Psoas muscle (tissue), 8 donors: ENCODE measurements around the gene KLHDC1. TPM values are rescaled to one million over a fixed set of nuclear protein-coding genes. Genes with fewer than 3 reads are reported as not detected.
A peak's percentile ranks its signal among the peaks of the same experiment; 100 is the strongest.

Experiments
- ATAC-seq, 4 donors: fragments of 200-7000 bp; cut with Tn5 transposase; one replicate each; pipeline ENCODE4 v1.9.1; 2020; ENCODE audit warnings: moderate library complexity in 3 of 4, mild to moderate bottlenecking in 2 of 4
- DNase-seq, 2 donors: peaks; one replicate each; pipeline ENCODE4 v3.0.0-alpha.2; 2020
- H3K27ac ChIP-seq: fragments of 200-600 bp; one replicate; pipeline ENCODE4 v1.8.0; 2022
- H3K27me3 ChIP-seq, 3 donors: fragments of 200-600 bp in 1 of 3; one replicate each; pipeline versions ENCODE4 v1.6.1 to v1.8.0; 2013 to 2022; ENCODE audit warnings: low read length in 2 of 3, mild to moderate bottlenecking in 2 of 3, moderate library complexity in 1 of 3; ENCODE audit not compliant: insufficient read depth in 3 of 3
- H3K36me3 ChIP-seq, 2 donors: fragments of 200-600 bp in 1 of 2; one replicate each; pipeline versions ENCODE4 v1.6.1 to v1.8.0; 2013 to 2022; ENCODE audit warnings: low read depth in 1 of 2, mild to moderate bottlenecking in 1 of 2, moderate library complexity in 1 of 2; ENCODE audit not compliant: insufficient read depth in 1 of 2
- H3K4me1 ChIP-seq: fragments of 200-600 bp; one replicate; pipeline ENCODE4 v1.8.0; 2022
- H3K4me3 ChIP-seq: fragments of 200-600 bp; one replicate; pipeline ENCODE4 v1.8.0; 2022; ENCODE audit warnings: mild to moderate bottlenecking
- H3K9me3 ChIP-seq: fragments of 200-600 bp; one replicate; pipeline ENCODE4 v1.8.0; 2022
- WGBS, 3 donors: extraction: QIAGEN DNeasy Blood & Tissue Kit; methylation state at CpG; one replicate each; pipeline versions ENCODE4 v1.1.6 to v1.1.7; 2013; 5-methylcytosine and 5-hydroxymethylcytosine counted together
- intact Hi-C, 2 donors: fragments of 100-400 bp; cut with DNase I; formaldehyde crosslinking; loops; one replicate each; pipeline versions ENCODE4 v1.11.0 to v1.14.2; 2022
- polyA plus RNA-seq, 3 donors: library from polyadenylated mRNA; stranded (reverse); fragments of 200-250 nt; gene quantifications; one replicate each; pipeline ENCODE4 v1.2.3, GENCODE V29; 2013
- total RNA-seq, 4 donors: library from RNA; stranded (reverse); fragmentation: NEBNext Ultra II Directional in 2 of 4; extraction: Animal tissue kit (Norgen Biotek cat#: 25700) in 2 of 4; gene quantifications; one replicate each; pipeline versions ENCODE4 v1.2.1 to v1.2.4, GENCODE V29; 2021 to 2023
- TF ChIP-seq, protein P1 (sequence below): fragments of 200-600 bp; IDR thresholded peaks from one replicate; pipeline ENCODE4 v1.8.0; 2022; ENCODE audit warnings: antibody characterized with exemption
- donor health status: healthy with polysubstance abuse.
- donor health status: DM: no; HTN: no; CAD: no; lungs with moderate emphysema.
- donor health status: Bipolar disorder and iron deficiency.
- donor health status: healthy.
- donor health status: DM: yes; HTN: yes; CAD: no.
- donor health status: DM: no; HTN: no; CAD: no.
- donor health status: DM: no; HTN: no; CAD: no.
- donor health status: DM: yes; HTN: yes; CAD: no.

KLHDC1 gene
- total and polyA plus RNA-seq, 7 donors = 1.0 to 7.6 (median 5.3) TPM

GRCh38 chr14:49686425-49686824 lies 6.5 kb upstream of the KLHDC1 start:
- 84 to 88% (median 84%) methylated on average over 4 of the region's 4 CpGs for WGBS, 3 donors
- Histone ChIP-seq H3K36me3 (no peaks in the 10 kb centered on the region), H3K27me3 (no peaks in the 10 kb centered on the region), H3K4me1 (no peaks in the 10 kb centered on the region), H3K27ac (no peak overlapping the region), H3K4me3 (no peak overlapping the region), H3K9me3 (no peaks in the 10 kb centered on the region)
- ATAC-seq = no peak
- no peak for DNase-seq
- TF ChIP-seq, protein P1, sequence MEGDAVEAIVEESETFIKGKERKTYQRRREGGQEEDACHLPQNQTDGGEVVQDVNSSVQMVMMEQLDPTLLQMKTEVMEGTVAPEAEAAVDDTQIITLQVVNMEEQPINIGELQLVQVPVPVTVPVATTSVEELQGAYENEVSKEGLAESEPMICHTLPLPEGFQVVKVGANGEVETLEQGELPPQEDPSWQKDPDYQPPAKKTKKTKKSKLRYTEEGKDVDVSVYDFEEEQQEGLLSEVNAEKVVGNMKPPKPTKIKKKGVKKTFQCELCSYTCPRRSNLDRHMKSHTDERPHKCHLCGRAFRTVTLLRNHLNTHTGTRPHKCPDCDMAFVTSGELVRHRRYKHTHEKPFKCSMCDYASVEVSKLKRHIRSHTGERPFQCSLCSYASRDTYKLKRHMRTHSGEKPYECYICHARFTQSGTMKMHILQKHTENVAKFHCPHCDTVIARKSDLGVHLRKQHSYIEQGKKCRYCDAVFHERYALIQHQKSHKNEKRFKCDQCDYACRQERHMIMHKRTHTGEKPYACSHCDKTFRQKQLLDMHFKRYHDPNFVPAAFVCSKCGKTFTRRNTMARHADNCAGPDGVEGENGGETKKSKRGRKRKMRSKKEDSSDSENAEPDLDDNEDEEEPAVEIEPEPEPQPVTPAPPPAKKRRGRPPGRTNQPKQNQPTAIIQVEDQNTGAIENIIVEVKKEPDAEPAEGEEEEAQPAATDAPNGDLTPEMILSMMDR = no peak
- intact Hi-C loops = loop anchor here in 1 of 2 donors (5.0 kb wide), 1 partner anchor 224 kb away; no protein-coding TSS in a partner anchor

DNA sequence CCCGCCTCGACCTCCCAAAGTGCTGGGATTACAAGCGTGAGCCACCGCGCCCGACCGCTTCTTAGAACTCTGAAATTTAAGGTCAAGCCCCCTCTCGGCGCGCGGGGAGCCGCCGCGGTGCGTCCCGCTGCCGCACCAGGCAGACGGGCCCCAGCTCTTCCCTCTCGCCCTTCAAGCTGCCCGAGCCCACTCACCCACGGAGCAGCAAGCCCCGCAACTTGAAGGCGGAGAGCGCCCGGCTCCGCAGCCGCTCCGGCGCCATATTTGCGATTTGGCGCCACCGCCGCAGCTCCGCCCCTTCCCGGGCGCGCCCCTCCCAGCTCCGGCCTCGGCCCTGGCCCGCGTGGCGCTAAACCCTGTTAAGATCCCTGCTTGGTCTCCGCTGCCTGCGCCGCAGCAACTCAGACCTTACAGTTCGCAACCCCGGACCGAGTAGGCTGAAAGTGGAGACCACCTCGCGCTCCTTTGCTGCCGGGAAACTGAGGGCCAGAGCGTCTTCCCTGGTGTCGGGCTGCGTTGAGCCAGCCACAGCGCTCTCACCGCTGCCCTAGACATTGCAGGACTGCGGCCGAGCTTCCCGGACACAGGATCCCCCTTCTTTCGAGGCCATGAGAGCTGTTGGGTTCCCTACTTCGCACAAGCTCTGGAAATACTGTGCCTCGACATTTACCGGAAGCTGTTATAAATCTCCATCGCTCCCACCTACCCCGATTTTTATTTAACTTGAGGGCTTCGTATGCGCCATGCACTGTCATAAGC lies 4.8 kb upstream of the KLHDC1 start, which contains the start of gene POLE2:
Gene POLE2 (minus strand): TSS at position 273 of the 759 bp plus-strand sequence. CDS start 11 bp downstream, at position 262.
- intact Hi-C loops = loop anchor here in 1 of 2 donors (5.0 kb wide), 1 partner anchor 226 kb away; no protein-coding TSS in a partner anchor
- no peaks in the 10 kb centered on the region for H3K9me3 ChIP-seq
- TF ChIP-seq, protein P1 = no peak
- ATAC-seq (peak; percentile 85 to 88 (median 86)), DNase-seq (peak; percentile 78 to 87)
- H3K27me3 ChIP-seq = no peaks in the 10 kb centered on the region
- WGBS, 3 donors = 4 to 5% (median 4%) methylated on average over 58 to 67 of the region's 67 CpGs
- no peaks in the 10 kb centered on the region for H3K36me3 ChIP-seq
- H3K4me1 ChIP-seq = no peaks in the 10 kb centered on the region
- peak within 1 kb of the TSS; percentile 70 for H3K4me3 ChIP-seq
- peak within 1 kb of the TSS; percentile 86 for H3K27ac ChIP-seq

DNA sequence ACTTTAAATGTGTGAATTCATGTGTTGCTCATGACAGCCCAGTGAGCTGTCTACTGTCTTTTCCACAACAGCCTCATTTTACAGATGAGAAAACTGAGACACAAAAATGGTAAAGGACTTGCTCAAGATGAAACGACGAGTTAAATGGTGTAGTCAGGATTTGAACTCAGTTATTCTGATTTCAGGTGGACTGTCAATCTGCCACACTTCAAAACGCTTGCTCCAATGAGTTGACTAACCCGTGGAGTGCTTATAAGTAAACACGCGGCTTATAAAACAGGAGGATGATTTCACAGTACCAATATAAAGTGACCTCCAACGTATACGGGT lies 4.3 kb upstream of the KLHDC1 start:
- no peaks in the 10 kb centered on the region for H3K27me3 ChIP-seq
- H3K9me3 ChIP-seq = no peaks in the 10 kb centered on the region
- H3K27ac ChIP-seq = peak overlapping the region; percentile 86
- intact Hi-C loops = loop anchor here in 1 of 2 donors (5.0 kb wide), 1 partner anchor 226 kb away; no protein-coding TSS in a partner anchor
- WGBS, 3 donors = 90 to 92% (median 92%) methylated on average over 8 of the region's 8 CpGs
- ATAC-seq = no peak
- H3K36me3 ChIP-seq = no peaks in the 10 kb centered on the region
- H3K4me3 ChIP-seq = peak overlapping the region; percentile 70
- no peak for DNase-seq
- TF ChIP-seq, protein P1 = no peak
- no peaks in the 10 kb centered on the region for H3K4me1 ChIP-seq

DNA sequence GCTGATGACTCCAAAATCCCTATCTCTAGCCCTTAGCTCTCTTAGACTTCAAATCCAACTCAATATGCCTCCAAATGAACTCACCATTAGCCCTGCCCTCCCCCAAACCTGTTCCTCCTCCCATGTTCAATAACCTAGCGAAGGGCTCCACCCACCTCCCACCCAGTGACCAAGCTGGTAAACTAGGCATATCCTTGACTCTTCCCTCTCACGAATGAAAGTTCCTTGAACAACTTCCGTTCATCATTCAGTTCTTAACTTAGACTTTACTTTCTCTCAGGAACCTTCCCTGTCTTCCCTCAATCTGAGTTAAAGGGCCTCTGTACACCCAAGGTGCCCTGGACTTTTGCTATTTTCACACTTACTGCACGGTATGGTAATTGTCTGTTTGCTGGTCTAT lies 1.9 kb upstream of the KLHDC1 start:
- Histone ChIP-seq H3K27me3 (no peaks in the 10 kb centered on the region), H3K36me3 (no peaks in the 10 kb centered on the region), H3K27ac (no peak overlapping the region), H3K4me1 (peaks cover 5% of the 10 kb centered on the region), H3K9me3 (no peaks in the 10 kb centered on the region), H3K4me3 (no peak overlapping the region)
- TF ChIP-seq, protein P1 = no peak
- WGBS, 3 donors = 63 to 73% (median 69%) methylated on average over 4 of the region's 4 CpGs
- intact Hi-C loops = loop anchor here (5.0 to 10.0 kb wide), 2 partner anchors 56 to 71 kb away; partner anchors contain the start of gene DNAAF2 (in 1 of the 2)
- DNase-seq = no peak
- no peak for ATAC-seq
